Measurements from ENCODE around the gene TRIOBP. TPM values are rescaled to one million over a fixed set of nuclear protein-coding genes. Genes with fewer than 3 reads are reported as not detected.
"Not testable (repeated sequence)": the region's sequence is repeated elsewhere in the genome, so short reads cannot be mapped to it uniquely, and the experiment has no call there.

Gene TRIOBP
- total RNA-seq, 1 experiment from 2014 or later, result 28.7 TPM

- CTCF ChIA-PET, result no interaction called here
- no peak for DNase-seq (ENCODE audit: low spot score)
- Histone ChIP-seq H3K4me1 (ENCODE audit: insufficient read depth, low read length, poor library complexity, severe bottlenecking) (peaks cover 13% of the 10 kb centered on the region), H3K36me3 (ENCODE audit: insufficient read depth, low read length, poor library complexity, severe bottlenecking) (peaks cover 3% of the 10 kb centered on the region), H3K4me3 (ENCODE audit: low read depth, low read length, poor library complexity, severe bottlenecking) (no peak overlapping the region), H3K27ac (ENCODE audit: low read depth, low read length, poor library complexity, severe bottlenecking) (no peak overlapping the region), H3K27me3 (replicated peaks; ENCODE audit: insufficient read depth, low read depth, low read length, poor library complexity) (no peaks in the 10 kb centered on the region), H3K9me3 (ENCODE audit: low read depth, low read length, poor library complexity, severe bottlenecking) (no peaks in the 10 kb centered on the region)
- BruUV-seq (replicated peaks), result no TSS peak
- TF ChIP-seq EZH2 (IDR thresholded peaks at IDR 0.05; ENCODE audit: borderline replicate concordance, low read depth, low read length, poor library complexity, severe bottlenecking) (no peak), CTCF (conservative IDR thresholded peaks at IDR 0.05; ENCODE audit: low read depth, low read length) (no peak)
- intact Hi-C loops (cut with micrococcal nuclease; ENCODE audit: unreplicated experiment), result no loop called here
- POLR2A ChIA-PET (ENCODE audit: low non-redundant PET), result interaction anchor here (0.6 kb wide), 1 partner anchor 17 kb away, joined by 12 read pairs; no protein-coding TSS in a partner anchor
These were observed 46.2 kb upstream of the TRIOBP start for GRCh38 chr22:37650463-37651136.

DNA sequence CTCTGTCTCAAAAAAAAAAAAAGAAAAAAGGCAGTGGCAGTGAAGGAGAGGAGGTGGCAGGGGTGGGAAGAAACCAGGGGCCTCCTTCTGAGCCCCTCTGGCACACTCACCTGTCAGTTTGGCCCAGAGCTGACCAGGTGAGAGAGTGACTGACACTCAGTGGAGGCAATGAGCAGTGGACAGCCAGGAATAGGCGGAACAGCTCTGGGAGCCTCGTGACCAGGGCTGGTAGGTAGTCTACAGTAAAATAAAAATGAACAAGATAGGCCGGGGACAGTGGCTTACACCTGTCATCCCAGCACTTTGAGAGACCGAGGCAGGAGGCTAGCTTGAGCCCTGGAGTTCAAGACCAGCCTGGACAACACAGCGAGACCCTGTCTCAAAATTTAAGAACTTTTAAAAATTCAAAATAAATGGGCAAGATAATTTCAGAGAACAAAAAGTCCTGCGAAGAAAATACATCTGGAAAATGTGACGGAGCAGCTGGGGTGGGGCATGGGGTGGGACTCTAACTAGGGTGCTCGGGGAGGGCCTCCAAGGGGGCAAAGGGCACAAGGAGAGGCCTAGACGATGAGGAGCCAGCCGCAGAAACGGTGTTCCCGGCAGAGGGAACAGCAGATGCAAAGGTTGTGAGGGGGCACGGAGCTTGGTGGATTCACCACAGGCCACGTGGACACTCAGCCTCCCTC lies 42.1 kb upstream of the TRIOBP start:
- H3K27me3 ChIP-seq (replicated peaks; ENCODE audit: insufficient read depth, low read depth, low read length, poor library complexity), result no peaks in the 10 kb centered on the region
- CTCF ChIA-PET, result interaction anchor here (0.6 kb wide), 1 partner anchor 209 kb away, joined by 6 read pairs; no protein-coding TSS in a partner anchor
- H3K36me3 ChIP-seq (ENCODE audit: insufficient read depth, low read length, poor library complexity, severe bottlenecking), result no peaks in the 10 kb centered on the region
- no peak for TF ChIP-seq EZH2 (IDR thresholded peaks at IDR 0.05; ENCODE audit: borderline replicate concordance, low read depth, low read length, poor library complexity, severe bottlenecking)
- no peak for TF ChIP-seq CTCF (conservative IDR thresholded peaks at IDR 0.05; ENCODE audit: low read depth, low read length)
- H3K4me1 ChIP-seq (ENCODE audit: insufficient read depth, low read length, poor library complexity, severe bottlenecking), result peaks cover 1% of the 10 kb centered on the region
- BruUV-seq (replicated peaks), result no TSS peak
- H3K9me3 ChIP-seq (ENCODE audit: low read depth, low read length, poor library complexity, severe bottlenecking), result no peaks in the 10 kb centered on the region
- intact Hi-C loops (cut with micrococcal nuclease; ENCODE audit: unreplicated experiment), result no loop called here
- H3K27ac ChIP-seq (ENCODE audit: low read depth, low read length, poor library complexity, severe bottlenecking), result no peak overlapping the region
- POLR2A ChIA-PET (ENCODE audit: low non-redundant PET), result interaction anchor here (0.5 kb wide), 1 partner anchor 7 kb away, joined by 9 read pairs; no protein-coding TSS in a partner anchor
- no peak overlapping the region for H3K4me3 ChIP-seq (ENCODE audit: low read depth, low read length, poor library complexity, severe bottlenecking)
- DNase-seq (ENCODE audit: low spot score), result no peak

GRCh38 chr22:37655252-37655563 lies 41.6 kb upstream of the TRIOBP start:
- no TSS peak for BruUV-seq (replicated peaks)
- Histone ChIP-seq H3K36me3 (ENCODE audit: insufficient read depth, low read length, poor library complexity, severe bottlenecking) (no peaks in the 10 kb centered on the region), H3K4me3 (ENCODE audit: low read depth, low read length, poor library complexity, severe bottlenecking) (no peak overlapping the region), H3K4me1 (ENCODE audit: insufficient read depth, low read length, poor library complexity, severe bottlenecking) (peaks cover 6% of the 10 kb centered on the region), H3K27me3 (replicated peaks; ENCODE audit: insufficient read depth, low read depth, low read length, poor library complexity) (no peaks in the 10 kb centered on the region), H3K9me3 (ENCODE audit: low read depth, low read length, poor library complexity, severe bottlenecking) (no peaks in the 10 kb centered on the region), H3K27ac (ENCODE audit: low read depth, low read length, poor library complexity, severe bottlenecking) (no peak overlapping the region)
- TF ChIP-seq EZH2 (IDR thresholded peaks at IDR 0.05; ENCODE audit: borderline replicate concordance, low read depth, low read length, poor library complexity, severe bottlenecking) (no peak), CTCF (conservative IDR thresholded peaks at IDR 0.05; ENCODE audit: low read depth, low read length) (no peak)
- POLR2A ChIA-PET (ENCODE audit: low non-redundant PET), result interaction anchor here (0.5 kb wide), 1 partner anchor 7 kb away, joined by 9 read pairs; no protein-coding TSS in a partner anchor
- CTCF ChIA-PET, result no interaction called here
- intact Hi-C loops (cut with micrococcal nuclease; ENCODE audit: unreplicated experiment), result no loop called here
- DNase-seq (ENCODE audit: low spot score), result no peak

DNA sequence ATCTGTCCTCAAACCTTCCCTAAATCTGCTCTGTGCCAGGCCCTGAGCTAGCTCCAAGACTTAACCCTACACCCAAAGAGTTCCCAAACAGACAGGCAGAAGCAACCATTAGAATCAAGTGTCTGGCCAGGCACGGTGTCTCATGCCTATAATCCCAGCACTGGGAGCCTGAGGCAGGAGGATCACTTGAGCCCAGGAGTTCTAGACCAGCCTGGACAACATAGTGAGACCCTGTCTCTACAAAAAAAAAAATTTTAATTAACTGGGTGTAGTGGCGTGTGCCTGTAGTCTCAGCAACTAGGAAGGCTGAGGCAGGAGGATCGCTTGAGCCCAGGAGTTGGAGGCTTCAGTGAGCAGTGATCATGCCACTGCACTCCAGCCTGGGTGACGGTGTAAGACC lies 40.3 kb upstream of the TRIOBP start:
- H3K4me1 ChIP-seq (ENCODE audit: insufficient read depth, low read length, poor library complexity, severe bottlenecking), result peaks cover 20% of the 10 kb centered on the region
- H3K9me3 ChIP-seq (ENCODE audit: low read depth, low read length, poor library complexity, severe bottlenecking); H3K27ac ChIP-seq (ENCODE audit: low read depth, low read length, poor library complexity, severe bottlenecking); H3K27me3 ChIP-seq (replicated peaks; ENCODE audit: insufficient read depth, low read depth, low read length, poor library complexity); H3K36me3 ChIP-seq (ENCODE audit: insufficient read depth, low read length, poor library complexity, severe bottlenecking); H3K4me3 ChIP-seq (ENCODE audit: low read depth, low read length, poor library complexity, severe bottlenecking); DNase-seq (ENCODE audit: low spot score); intact Hi-C loops (cut with micrococcal nuclease; ENCODE audit: unreplicated experiment); POLR2A ChIA-PET (ENCODE audit: low non-redundant PET); BruUV-seq (replicated peaks); CTCF ChIA-PET: not testable (repeated sequence)
